HG03565 (cell line): ENCODE data around the gene NFIA.

Experiments
- ATAC-seq: cut with Tn5 transposase; IDR thresholded peaks from one replicate; pipeline ENCODE4 v1.9.1; 2021; ENCODE audit warnings: mild to moderate bottlenecking, moderate library complexity; ENCODE audit not compliant: unreplicated experiment

The NFIA gene

DNA sequence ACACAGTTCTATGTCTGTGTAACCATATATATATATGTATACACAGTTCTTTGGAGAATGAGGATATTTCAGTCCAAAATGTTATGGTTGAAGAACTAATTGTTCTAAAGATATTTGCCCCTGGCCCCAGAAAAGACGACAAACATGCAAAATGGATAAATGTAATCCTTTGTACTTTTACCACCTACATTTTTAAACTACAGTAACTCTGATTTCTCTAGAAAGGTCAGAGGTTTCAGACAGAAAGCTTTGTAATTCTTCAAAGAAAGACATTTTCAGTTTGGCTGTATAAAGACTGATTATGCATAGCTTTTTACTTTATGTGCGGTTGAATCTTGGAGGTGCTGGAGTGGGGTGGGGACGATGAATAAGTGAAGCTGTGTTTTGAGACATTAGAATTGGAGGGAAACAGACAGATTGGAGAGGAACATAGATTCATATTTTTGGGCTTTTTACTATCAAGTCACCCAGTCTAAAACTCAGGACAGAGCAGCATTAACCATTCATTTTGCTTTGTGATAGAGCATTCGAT lies 16.6 kb downstream of the NFIA start:
- ATAC-seq = no peak

DNA sequence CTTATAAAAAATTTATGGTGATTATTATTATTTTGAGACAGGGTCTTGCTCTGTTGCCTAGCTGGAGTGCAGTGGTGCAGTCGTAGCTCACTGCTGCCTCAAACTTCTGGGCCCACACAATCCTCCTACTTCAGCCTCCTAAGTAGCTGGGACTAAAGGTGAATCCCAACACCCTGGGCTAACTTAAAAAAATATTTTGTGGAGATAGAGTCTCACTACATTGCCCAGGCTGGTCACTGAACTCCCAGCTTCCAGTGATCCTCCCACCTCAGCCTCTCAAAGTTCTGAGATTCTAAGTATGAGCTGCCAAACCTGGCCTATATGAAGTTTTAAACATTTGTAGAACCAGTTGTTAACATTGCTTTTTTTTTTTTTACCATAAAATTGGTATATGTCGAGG lies 18.2 kb downstream of the NFIA start:
- ATAC-seq = no peak

DNA sequence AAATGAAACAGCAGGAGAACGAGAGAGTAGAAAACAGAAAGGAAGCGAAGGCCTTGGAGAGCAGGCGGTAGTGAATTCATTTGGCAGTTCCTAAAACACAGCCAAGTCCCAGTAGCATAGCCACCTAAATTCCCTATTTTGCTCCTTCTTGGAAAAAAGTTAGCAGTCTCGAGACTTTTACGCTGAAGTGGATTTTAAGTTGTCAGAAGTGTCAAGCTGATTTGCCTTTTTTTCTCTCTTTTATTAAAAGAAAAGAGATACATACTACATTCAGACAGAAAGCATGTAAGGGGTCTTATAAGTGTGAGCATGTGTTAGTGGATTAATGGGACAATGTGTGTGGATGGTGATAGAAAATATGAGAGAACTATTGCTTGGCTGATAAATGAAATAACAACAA lies 19.2 kb downstream of the NFIA start:
- no peak for ATAC-seq

DNA sequence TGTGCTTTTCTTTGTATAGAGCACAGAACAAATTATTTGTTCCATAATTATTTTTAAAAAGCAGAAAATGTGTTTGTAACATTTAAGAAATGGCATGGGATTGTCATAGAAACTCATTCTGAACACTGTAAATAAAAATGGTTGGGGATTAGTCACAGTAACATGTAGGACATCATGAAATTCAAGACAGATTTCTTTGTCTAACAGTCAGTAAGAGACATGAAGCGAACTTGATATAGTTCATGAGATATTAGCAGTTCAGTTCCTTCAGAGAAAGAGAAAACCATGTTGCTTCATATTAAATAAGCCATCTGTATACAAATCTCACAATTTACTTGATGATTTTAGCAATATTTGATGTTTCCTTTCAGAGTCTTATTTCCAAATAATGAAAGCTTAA lies 19.7 kb downstream of the NFIA start:
- ATAC-seq = no peak

DNA sequence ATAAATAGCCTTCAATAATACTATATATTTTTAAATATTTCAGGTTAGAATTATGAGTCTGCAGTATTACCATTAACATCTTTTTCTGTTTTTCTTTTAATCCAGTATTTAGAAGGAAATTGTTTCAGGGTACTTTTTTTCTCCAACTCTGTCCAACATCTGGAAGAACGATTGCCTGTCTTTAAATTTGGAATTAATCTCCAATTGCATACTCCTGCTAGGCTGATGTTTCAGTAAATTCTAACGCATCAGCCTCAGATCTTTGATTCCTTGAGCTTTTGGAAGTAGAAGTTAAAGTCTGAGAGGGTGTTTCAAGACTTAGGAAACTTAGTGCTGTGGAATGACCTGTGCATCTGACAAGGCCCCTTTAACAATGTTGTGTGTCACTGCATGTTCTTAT lies 20.3 kb downstream of the NFIA start:
- ATAC-seq = no peak

DNA sequence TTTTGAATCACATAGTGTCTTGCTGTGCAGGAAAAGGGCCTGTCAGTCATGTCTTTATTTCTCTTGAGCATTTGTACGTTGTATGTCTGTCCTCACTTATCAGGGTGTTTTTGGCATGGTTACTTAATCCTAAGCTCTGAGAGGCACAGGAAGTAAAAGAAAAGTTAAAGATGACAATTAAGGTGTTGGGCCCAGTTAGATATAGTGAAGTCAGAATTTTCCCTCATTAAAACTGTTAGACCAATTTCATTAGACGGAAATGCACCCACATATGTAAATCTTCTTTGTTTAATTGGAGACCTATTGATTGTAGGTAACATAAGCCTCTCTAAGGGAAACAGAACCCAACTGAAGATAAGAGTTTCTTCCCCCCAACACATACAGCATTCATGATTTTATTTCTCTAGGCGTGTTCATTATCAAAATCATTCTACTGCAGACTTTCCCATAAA lies 21.9 kb downstream of the NFIA start:
- no peak for ATAC-seq

DNA sequence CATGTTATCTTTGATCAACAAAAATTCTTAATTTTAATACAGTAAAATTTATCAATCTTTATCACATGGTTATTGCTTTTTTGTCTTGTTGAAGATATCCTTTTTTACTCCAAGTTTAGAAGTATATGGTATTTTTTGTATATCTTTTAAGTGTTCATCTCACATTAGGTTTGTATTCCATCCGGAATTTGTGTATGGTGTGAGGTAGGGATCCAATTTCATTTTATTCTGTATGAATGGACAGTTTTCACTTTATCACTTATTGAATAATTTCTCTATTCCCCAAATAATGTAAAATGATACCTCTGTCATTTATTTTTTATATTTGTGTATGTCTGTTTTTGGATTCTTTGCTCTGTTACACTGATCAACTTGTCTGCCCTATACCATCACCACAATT lies 25.3 kb downstream of the NFIA start:
- no peak for ATAC-seq

DNA sequence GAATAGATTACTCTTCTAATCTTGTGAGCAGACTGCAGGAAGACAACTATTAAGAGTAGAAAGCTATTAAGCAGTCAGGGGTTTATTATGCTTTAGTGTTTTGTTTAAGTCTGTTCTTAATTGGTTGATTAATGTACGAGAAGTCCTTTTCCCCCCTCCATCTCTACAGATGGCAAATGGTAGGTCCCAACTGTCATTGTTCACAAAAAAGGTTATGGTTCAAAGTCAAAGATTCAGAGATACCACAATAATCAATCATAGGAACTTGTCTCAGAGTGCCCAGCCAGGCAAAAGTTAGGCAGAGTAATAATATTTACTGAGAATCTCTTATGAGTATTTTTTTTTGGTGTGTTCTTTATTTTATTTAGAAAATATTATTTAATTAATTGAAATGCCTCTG lies 26.8 kb downstream of the NFIA start:
- ATAC-seq = no peak

DNA sequence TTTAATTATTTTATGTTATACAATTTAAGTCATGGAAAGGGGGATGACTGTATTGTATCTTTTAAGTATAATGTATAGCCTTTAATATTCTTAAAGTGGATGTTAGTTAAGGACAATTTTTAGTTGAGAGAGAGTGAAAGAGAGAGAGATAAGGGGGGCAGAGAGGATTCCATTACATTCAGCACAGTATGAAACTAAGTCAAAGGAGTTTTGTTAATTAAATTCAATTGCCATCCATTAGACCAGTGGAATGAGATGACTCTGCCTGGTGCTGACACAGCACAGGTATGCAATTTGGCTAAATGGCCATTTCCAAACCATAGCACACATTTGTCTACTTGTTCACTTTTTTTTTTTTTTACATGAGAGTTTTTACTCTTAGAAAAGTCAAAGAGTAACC lies 27.5 kb downstream of the NFIA start:
- ATAC-seq = no peak

DNA sequence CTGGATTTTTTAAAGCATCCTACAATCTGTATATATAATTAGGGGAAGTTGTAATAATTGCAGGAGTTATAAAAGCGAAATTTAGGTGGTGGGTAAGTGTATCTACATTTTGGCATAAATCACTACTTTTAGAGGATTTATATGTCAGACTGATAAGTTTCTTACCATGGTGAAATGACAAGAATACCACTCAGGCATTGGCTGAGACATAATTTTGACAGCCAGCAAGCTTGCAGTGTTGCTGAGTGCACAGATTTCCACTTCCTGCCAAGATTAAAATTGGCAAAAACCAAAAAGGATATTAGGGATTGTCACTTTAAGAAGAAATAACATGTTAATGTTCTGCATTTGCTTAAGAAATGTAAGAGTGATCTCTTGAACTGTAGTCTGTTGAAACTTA lies 28.2 kb downstream of the NFIA start:
- no peak for ATAC-seq

DNA sequence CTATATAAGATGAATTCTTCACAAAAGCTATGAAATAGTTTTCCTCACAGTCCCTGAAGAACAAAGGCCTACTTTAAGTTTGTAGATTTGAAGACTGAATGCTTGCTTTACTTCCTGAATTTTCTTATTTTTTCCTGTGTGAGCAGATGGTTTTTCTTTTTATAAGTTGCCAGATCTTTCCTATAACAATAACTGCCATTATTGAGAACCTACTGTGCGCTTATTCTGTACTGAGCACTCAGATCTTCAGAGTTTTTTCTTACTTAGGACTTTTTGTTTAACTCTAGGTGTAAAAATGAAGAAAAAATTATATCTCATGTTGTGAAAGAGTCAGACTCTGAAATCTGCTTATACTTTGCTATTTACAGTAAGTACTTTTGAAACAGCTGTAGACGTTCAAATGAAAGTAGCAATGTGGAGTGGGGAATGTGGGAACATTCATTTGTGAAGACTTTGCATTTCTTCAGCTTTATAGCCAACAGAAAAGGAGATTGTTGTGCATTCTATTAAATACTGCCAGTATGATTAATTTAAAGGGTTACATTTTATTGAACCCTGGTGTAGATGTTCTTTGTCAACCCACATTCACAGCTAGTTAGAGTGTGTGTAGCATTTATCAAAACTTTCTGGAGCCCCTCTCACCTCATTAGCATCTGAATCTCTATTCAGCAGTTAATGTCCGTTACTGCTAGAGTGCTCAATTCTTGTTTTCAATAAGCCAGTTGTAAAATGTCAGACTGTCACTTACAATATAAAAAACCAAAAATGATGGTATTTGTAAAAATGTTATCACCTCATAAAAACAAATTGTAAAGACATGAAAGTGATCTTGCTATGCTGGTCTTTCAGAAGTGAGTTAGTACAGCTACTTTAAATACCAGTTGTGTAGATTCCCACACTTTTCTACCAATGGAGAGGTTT lies 29.0 kb downstream of the NFIA start:
- ATAC-seq = no peak

DNA sequence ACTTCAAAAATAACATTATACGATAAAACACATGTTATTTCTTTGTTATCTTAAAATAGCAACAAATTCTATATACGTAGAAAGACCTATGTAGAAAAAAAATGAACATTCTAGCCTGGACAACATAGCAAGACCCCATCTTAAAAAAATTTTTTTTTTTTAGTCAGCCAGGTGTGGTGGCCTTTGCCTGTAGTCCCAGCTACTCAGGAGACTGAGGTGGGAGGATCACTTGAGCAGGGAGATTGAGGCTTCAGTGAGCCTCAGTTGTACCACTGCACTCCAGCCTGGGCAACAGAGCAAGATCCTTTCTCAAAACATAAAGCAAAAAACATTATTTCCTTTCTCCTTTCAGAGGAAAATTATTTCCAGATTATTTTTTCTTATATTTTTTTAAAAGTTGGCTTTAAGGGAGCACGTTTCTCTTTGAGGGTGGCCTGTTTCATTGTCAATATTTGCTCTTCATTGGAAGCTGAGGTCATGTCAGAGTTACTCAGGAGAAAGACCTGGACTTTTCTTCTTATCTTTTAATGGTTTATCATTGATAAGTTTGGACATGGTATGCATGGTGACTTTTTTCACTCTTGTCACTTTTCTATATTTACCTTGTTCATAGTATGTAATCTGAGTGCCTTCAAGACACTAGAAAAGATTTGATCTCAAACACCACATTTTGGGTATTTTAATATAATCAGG lies 32.0 kb downstream of the NFIA start:
- ATAC-seq = no peak

DNA sequence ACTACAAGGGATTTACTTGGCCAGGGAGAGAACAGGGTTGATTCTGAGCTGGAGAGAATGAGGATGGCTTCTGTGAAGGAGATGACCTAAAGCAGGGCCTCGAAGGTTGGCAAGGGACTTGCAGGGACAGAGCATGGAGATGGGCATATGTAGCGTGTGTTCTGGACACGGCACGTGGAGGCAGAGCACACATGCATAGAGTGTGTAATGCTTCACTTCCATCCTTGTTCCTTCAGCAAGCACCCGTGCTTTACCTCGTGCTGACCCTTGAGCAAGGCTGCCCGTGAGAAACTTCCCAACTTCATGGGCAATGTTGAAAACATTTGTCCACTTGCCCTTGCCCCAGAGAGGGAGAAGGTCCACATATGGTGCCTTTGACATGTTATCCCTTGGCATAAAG lies 33.1 kb downstream of the NFIA start:
- ATAC-seq = no peak

DNA sequence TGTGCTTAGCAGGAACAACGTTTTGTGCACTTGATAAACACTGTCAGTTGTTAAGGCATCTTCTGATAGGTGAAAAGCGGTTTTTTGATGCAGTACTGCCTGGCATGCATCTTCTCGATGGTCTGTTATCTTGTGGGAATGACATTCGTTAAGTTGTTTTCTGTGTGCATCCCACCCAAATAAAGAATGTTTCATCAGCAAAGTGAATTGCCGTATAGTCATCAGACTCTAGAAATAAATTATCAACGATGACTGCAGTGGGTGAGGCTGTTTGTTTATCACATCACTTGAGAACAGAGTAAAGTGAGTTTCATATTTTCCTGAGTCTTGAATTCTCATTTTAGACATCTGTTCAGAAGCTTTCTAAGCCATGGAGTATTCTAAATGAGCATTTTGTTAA lies 34.1 kb downstream of the NFIA start:
- no peak for ATAC-seq

DNA sequence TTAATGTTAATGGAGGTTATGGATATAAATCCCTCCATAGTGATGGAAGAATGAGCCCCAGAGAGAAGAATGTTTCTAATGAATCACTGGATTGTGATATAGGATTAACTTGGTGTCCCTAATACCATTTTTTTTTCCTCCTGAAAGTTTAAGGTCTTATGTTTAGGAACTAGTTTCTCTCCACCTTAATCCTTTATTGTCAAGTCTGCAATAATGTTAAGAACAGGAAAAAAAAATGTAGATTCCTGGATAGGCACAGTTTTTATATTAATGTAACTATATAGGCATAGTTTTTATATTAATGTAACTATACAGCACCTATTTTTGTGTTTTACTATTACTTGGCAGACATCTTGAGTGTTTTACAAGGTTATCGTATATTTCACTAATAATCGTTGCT lies 34.9 kb downstream of the NFIA start:
- ATAC-seq = no peak

DNA sequence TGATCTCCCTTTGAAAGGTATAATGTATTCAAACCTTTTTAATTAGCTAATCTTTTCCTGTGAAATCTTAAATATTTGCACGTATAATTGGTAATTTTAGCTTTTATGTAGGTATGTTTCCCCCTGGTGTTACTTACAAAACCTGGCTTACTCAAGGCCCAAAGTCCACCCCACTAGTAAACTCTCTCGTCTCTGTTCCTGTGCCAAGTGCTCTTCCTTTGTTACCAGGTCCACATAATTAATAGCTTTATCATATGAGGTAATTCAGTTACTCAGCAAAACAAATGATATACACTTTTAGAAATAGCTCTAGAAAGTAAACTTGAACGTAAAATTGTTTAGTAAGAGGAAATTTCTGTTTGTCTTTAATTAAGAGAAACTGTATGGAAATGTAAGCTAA lies 36.7 kb downstream of the NFIA start:
- no peak for ATAC-seq

DNA sequence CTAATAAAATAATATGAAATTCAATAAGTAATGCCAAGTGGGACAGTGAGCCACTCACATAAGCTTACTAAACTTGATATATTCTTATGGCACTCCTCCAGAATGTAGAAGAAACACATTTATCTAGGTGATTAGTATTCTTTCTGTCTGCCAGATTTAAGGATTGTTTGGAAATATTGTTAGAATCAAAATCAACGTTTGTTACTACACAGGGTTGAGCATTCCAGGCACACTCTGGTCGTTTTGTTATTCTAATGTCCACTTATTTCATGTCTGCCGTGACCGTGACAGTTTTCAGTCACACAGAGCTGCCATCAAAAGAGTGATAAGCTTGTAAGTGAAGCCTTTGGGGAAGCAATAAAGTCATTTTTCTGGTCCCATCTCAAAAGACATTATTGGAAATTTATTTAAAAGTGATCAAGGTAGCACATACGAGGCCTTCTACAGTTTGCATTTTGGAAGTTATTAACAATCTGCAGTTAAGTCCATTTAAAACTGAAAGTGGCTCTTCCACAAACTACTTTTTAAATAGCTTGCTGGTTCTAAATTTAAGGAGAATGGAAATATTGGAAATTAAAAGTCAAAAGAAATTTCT lies 38.0 kb downstream of the NFIA start:
- no peak for ATAC-seq

DNA sequence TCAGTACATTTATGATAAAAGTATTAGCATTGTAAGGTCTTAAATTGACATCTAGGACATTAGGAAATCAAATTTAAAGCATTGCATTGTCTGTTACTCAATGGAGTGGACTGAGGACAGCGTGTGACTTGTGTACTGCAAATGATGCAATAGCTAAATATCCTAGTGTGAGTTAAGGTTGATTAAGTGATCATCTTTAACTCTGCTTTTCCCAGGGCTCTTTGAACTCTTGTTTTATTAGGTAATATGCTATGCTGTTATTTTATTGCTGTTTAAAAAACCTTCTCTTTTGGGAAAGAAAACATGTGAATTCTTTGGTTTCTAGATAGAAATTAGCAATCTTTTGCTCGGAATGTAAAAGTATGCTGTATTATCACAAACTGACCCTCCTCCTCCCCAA lies 38.6 kb downstream of the NFIA start:
- no peak for ATAC-seq

DNA sequence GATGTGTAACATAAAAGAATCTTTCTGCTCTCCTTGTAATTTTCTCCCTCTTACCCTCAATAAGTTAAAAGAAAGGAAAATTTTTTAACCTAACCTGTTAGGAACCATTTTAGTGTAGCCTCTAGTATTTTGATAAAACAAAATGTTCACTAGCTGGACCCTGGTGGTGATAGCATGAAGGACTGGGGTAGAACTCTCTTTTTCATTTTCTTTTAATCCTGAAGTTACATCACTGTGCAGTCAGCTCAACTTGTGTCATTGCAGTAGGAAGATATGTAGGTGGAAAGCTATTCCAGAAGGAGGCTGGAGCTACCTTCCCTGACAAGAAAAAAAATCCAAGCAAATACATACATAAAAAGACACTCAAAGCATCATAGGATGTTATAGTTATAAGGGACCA lies 39.3 kb downstream of the NFIA start:
- no peak for ATAC-seq

DNA sequence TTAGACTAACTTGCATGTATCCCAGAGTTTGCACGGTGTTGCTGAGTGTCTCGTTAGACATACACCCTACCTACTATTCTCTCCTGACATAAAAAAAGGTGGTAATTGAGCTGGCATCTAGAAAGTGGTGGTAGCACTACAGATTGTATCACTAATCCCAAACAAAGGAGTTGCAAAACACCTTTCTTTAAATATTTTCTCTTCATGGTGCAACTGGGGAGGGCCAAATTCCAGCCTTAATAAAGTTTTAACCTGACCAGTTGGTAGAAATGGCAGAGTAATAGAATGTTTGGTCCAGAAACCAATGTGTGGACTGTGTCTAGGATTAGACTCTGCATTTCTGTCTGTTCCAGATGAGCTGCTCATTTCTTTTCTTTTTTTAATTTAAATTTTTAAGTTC lies 40.0 kb downstream of the NFIA start:
- no peak for ATAC-seq

DNA sequence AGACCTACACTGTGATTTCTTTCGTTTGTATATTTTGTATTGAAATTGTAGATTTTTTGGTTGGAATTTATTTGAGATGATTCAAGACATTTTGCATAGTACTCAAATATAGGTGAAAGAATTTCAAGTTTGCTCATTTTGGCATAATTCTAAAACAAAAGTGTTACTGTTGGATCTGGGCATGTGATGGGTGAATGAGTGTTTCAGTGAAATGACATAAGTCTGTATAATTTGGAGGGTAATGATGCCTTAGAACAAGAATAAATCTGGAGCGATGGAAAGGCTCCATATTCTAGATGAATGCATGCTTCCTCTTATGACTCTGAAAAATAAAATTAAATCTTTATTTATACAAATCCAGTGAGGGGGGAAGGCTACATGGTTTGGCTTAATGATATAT lies 41.0 kb downstream of the NFIA start:
- ATAC-seq = no peak

DNA sequence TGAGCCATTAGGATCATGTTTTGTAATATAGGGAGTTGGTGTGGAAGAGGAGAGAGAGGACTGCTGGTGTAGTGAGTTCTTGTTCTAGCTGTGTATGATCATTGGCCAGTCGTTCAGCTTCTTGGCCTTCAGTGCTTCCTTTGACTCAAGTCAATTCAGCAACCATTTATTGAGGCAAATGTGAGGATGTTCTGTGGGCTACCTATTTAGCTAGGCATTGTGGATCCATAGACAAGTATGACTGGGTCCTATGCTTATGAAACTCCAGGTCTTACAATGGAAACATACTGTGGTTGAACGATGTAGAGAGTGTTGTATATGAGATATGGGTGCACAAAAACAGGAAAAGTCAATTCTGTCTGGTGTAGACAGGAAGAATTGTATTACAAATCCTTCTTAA lies 41.7 kb downstream of the NFIA start:
- no peak for ATAC-seq
